HG02852 (cell line): Measurements from ENCODE around the gene DAAM2.

Experiments used
- ATAC-seq: cut with Tn5 transposase; IDR thresholded peaks from one replicate; pipeline ENCODE4 v1.9.1; 2021; ENCODE audit warnings: mild to moderate bottlenecking, moderate library complexity; ENCODE audit not compliant: unreplicated experiment

DAAM2 gene

DNA sequence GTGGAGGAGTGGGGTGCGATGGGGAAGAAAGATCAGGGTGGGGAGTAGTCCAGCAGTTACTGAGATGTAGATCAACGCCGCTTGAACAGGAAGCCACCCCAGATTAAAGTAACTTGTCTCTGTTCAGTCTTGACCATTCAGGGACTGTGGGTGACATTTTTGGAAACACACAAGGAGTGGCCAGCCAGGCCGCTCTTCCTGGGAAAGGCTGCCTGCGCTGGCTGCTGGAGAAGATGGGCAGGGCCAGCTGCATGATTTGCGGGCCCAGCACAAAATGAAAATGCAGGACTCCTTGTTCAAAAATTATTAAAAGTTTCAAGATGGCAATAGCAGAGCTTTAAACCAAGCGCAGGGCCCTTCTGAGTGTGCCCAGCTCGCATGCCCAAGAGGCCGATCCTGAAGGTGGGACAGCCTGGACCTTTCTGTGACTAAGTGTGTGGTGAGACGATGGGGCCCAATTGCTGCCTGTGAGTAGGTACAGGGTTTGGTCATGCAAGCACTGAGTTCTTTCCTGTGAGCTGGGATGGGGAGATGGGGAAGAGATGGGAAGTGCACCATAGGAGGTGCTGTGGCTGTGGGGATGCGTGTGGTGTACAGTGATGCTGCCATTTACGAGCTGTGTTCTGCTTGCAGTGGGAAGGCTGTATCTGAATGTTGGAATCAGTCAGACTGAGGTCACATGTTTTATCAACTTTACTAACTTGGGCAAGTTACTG, 51.3 kb downstream of the DAAM2 start:
- no peak for ATAC-seq

DNA sequence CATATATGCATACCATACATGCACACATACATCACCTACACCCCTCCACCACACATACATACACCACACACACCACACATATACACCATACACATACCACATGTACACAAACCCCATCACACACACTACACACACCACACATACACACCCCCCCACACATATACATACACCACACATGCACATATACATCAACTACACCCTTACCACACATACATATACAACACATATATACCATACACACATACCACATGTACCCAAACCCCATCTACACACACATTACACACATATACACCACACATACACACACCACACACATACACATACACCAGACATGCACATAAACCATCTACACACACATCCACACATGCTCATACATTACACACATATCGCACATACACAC, 52.7 kb downstream of the DAAM2 start:
- no peak for ATAC-seq

DNA sequence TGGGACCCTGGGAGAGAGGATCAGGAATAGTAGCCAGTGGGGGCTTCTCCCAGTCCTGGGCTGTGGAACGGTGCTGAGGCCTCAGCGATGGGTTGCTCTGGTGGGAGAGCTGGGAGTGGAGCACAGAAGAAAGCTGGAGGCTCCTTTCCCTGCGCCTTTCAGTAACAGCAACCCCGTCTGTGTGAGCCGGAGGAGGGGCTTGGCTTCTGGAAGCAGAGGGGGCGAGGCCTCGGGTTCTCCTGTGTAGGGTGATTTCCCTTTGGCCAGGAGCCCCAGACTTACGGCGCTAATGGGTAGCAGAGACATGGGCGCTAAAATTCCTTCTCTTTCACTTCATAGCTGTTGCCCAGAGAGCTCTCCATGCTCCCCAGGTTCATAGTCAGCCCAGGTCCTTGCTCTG, 55.0 kb downstream of the DAAM2 start:
- ATAC-seq, result no peak

DNA sequence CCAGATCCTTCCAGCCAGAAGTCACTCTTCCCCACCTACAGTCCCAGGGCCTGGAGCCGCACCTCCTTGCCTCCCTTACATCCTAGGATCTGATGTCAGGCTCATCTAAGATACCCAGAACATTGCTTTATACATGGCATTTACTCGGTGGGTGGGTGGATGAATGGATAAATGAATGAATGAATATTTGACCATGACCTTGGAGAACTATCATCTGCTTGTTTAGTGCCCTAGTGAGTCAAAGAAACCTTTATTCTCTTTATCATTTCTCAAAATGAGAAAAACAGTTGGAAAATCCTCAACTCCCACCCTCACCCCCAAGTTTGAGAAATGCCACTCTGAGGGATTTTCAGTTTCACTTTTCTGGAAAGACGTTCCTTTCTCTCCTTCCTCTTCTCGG, 56.0 kb downstream of the DAAM2 start:
- no peak for ATAC-seq

DNA sequence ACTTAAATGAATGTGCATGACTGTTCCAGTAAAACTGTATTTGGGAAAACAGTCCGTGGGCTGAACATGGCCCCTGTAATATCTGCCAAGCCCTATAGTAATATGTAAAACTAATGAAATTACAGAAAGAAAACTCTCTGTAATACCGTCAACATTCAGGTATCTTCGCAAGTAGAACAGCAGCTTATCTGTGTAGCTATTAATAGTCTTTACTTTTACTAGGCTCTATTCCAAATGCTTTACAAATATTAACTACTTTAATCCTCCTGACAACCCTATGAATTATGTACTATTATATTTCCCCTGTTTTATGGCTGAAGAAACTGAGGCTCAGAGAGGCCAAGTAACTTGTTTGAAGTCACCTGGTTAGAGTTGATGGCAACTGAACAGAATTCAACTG, 57.1 kb downstream of the DAAM2 start:
- no peak for ATAC-seq

DNA sequence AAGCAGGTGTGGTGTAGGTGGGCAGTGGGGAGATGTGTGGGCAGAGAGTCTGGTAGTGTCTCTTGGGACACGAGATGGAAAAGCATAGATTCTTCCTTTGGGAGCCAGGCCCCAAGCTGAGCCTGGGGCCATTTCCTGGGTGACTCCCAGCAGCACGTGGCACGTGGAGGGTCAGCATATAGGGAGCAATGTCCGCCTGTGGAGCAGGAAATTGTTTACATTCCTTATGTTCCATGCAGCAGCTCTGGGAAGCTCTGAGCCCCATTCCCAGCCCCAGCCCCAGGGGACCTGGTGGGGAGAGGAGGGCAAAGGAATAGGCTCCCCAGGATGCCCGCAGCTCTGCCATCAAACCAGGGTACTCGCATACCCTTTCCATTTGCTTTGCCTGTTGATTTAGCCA, 57.6 kb downstream of the DAAM2 start:
- ATAC-seq, result no peak

DNA sequence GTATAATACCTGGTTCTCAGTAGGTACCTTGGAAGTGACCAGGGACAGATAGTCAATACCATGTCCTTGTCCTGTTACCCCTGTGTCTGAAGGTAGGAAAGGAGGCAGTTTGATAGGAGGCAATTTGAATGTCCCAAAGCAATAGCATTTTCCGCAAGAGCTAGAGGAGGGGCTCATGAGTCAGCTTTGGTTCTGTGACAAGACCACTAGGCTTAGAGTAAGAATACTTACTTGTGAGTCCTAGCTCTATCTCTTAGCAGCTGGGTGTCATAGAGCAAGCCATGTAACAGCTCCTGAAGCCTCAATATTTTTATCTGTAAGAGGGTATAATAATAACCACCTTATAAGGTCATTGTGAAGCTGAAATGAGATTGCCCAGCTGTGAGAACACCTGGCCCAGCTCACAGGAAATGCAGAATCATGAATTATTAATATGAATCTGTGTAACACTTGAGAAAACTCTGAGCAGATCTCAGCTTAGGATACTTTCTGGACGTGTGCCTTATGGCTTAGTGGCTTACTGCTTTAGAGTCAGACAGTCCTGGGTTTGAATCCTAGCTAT, 58.6 kb downstream of the DAAM2 start:
- ATAC-seq, result no peak

DNA sequence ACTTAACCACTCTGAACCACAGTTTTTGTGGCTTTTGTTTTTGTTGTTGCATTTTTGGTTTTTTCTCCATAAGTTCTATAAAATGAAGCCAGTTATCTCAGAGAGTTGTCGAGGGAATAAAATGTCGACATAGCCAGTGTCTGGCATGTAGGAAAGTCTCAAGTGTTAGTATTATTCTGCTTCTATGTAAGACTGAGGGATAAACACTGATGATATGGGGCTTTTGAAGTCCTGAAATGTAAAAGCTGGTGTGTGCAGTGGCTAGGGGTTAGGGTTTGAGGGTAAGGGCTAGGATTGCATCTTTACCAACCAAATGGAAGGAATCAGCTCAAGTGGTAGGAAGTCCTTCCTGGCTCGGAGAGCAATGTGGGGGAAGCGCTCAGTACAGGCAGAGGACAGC, 59.2 kb downstream of the DAAM2 start:
- ATAC-seq, result no peak

DNA sequence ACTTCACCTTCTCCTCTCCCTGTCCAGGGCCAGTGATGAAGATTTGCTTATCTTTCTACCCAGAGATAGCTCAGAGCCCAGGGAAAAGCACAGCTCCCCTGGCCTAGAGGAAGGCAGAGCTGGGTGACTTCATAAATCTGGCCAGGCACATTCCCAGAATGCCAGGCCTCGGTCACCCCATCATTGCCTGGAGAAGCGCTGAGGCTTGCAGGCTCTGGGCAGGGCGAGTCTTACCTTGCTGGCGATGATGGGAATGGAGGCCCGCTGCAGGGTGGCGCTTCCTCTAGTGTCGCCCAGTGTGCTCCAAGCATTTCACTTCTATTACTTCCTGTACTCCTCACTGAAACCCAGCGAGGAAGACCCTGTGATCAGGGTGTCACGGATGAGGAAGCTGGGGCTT, 60.1 kb downstream of the DAAM2 start:
- no peak for ATAC-seq

DNA sequence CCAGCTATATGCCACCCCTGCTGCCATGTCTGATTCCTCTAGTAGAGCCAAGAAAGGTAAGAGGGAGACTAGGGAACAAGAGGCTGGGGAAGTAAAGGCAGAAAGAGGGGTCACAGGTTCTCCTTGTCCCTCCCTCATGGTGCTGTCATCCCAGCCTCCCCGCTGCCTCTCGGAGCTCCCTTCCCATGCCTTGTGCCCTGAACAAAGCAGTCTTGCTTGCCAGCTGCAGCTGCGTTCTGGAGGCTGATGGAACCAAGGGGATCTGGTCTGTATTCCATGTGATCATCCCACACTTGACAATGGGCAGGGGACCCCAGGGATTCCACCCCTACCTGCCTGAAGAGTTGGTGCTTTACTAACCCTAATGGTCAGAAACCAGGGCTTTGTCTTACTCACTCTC, 61.4 kb downstream of the DAAM2 start:
- ATAC-seq, result no peak

DNA sequence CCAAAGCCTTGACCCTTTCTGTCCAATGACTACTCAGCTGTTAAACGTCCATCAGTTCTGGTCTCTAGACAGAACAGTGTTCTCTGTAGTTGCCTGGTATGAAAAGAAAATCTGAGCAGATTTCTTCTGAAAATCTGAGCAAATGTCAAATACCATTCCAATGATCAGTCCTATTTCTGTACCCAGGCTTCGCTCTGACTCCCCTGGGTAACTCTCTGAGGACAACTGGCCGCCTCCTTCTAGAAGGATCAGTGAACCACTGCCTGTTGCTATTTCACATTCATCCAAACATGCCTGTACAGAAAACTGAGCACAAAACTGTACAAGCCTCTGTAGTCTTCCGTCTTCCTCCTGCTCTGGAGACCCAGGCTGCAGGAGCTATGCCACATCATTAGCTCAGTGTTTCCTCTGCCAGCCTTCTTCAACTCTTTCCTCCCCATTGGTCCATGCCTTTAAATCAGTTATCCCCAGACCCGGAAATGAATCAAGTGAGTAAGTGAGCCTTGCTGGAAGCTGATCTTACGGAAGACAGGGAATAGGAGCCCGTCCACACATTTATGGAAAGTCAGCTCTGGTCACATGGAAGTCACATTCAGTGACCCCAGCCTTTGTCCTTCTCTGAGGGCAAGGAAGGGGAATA, 63.3 kb downstream of the DAAM2 start:
- no peak for ATAC-seq

DNA sequence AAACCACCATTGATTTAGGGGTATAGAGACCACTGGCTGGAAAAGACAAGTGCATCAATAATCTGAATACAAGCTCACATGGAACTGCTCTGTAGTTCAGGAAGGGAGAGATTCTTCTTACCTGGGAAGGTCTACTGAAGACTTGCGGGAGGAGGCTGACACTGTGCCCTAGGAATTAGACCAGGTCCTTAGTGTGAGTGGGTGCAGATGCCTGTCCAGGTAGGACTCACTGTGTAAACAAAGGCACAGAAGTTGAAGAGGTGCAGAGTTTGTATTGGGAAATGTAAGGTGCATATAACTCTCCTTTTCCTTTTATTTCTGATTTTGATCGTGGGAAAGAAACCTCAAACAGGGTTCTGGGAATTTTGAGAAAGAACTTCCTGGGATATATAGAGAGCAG, 66.8 kb downstream of the DAAM2 start:
- ATAC-seq, result no peak

DNA sequence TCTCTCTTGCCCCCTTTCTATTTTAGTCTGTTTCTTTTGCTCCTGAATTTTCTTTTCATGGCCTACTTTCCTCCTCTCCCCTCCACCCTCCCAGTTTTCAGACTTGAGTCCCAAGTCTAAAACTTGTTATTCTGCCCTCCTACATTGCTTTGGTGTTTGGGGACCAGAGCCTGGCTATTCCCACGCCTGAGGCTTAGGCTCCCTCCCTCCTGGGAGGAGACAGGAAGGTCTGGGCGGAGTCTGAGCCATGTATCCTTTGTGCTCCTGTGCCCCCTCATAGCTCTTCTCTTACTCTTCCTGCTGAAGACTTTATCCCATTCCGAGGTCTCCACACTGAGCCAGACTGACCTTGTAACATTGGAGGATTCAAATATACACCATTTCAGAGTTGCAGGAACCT, 69.5 kb downstream of the DAAM2 start:
- ATAC-seq, result no peak

DNA sequence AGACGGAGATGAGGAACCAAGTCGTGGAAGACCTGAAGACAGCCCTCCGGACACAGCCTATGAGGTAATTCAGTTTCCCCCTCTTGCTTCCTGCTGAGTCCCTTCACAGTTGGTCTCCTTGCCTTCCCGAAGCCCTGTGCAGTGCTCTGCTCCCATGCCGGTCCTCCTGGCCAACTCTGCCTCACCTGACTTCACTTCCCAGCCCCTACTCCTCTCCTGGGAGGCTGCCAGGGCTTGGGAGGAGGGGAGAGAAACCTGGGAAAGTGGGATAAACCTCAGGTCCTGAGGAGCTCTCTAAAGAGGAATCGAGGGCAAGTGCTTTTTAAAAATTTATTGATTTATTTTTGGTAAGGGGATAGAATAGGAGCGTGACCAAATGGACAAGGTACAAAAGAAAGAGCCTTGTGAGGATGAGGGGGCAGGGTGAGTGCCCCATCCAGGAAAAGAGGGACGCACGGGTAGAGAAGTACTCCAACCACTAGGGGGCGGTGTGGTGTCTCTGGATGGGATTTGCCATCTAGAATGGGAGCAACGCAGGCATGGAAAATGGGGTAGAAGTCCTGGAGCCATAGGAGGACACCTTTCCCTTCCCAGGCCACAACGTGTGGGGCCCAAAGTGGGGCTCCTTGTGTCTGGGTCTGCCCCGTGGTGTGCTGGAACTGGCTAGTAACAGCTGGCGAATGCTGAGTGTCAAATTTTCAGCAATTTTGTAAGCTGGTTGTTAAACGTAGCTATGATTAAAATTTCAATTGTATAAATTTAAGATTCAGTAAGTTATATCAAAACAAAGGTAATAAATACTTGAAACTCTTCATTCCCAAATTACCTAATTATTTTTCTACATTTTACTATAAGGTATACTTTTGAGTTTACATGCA, 73.1 kb downstream of the DAAM2 start:
- ATAC-seq, result no peak

DNA sequence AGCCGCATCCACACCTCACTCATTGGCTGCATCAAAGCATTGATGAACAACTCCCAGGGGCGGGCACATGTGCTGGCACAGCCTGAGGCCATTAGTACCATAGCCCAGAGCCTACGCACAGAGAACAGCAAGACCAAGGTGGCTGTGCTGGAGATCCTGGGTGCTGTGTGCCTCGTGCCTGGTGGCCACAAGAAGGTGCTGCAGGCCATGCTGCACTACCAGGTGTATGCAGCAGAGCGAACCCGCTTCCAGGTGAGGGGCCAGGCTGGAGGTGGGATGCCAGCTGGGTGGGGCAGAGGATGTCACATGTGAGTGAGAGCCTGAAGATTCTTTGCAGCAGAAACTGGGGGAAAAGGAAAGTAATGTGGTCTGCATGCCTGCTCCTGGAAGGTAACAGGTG, 75.4 kb downstream of the DAAM2 start:
- ATAC-seq, result no peak

DNA sequence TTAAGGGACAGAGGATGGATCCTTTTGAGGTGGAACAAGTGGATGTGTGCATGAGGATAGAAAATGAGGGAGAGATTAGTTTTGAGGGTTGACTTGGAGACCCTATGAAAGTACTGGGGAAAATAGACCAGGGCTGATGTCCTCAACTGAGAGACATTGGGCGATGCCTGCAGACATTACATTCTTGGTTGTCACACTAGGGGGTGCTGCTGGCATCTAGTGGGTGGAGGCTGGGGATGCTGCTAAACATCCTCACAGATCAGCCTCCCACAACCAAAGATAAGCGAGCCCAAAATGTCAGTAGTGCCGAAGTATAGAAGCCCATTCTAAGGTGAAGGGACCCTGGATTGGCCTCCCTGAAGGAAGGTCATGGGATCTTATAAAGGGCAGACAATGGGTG, 78.8 kb downstream of the DAAM2 start:
- ATAC-seq, result no peak

DNA sequence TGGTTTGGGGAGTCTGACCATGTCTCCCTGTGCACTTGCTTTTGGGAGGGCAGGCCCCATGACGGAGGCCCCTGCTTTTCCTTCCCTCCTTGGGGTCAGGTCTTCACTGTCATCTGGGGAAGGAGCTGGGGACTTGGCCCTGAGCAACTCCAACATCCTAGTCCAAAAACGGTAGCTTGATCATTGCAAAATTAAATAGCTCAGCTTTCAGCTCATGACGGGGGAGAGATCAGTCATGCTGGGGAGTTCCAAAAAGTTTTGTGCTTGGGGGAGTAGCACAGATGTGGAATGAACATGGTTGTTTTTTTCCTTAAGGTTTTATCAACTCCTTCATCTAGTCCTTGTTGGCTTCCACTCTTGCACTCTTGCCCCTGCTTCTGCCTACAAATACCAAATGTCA, 81.3 kb downstream of the DAAM2 start:
- no peak for ATAC-seq

DNA sequence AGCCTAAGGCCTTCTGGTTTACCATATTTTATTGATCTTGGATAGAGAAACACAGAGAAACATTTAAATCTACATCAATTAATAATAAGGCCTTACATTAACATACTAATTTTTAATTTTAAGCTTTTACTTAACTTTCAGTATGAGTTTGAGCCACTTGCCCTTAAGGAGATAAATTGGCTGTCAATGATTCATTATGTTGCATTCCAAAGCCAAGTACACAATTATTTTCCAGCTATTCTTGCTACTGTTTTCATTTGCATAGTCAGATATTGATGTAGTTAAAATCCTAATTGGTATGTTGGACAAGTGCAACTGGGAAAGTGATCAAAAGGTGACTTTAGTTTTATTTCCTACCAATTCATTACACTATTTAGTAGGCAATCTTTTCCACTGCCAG, 83.9 kb downstream of the DAAM2 start:
- ATAC-seq, result no peak

DNA sequence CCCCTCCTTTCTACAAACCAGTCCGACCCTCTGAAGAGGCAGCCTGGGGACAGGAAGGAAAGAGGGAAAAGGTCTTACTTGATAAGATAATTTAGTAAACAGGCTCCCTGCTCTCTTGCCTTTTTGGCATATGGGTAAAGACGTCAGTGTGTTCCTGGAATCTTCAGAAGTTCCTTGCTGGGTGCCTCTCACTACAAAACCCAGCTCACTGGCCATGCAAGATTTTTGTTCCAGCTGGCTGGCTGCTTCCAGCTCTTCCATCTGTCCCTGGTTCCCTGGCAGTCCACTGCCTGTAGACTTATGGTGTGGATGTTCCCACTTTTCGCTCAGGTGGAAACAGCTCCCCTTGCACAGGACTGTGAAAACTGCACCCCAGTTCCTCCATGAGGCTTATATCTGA, 84.7 kb downstream of the DAAM2 start:
- ATAC-seq, result no peak

DNA sequence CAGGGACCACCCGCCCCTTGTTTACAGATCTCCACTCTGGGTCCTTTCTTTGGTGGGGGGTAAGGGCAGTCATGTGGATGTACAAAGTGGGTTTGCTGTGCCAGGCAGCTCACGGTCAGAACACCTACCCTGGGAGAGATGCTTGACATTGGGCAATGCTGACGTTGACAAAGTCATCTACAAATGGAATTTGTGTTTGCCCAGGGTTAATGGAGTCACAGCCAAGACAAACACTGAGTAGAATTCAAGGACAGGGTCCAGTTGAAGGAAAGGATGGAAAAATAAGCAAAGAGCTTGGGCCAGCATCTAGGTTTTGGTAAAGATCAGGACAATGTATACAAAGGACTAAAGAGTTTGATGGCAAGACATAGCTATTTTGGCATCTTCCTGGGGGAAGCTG, 87.4 kb downstream of the DAAM2 start:
- ATAC-seq, result no peak

DNA sequence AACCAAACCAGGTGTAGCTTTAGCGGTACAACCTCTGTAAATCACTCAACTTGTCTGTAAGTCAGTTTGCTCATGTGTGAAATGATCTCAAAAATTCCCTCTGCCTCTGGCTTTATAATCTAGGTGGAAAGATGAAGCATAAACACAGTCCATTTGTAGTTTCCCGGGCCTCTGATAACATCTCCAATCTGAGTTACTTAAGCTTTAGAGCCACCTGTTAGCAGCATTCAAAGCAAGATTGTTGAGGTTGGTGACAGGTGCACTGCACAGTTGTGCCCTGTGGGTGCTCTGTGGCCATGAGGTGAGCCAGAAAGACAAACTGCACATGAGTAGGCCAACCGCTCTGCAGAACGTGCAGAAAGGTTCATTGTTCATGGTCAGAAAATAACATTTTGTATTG, 88.4 kb downstream of the DAAM2 start:
- no peak for ATAC-seq
